T-cell (primary cell): ENCODE measurements around the gene MYBPC2. TPM values are rescaled to one million over a fixed set of nuclear protein-coding genes. Genes with fewer than 3 reads are reported as not detected.
A peak's percentile ranks its signal among the peaks of the same experiment; 100 is the strongest.

Experiments
- ATAC-seq, 4 experiments: fragments of 200-7000 bp in 3 of 4; fragments of 150-1000 bp in 1 of 4; cut with Tn5 transposase; replicated peaks in 1 of 4; 1 replicate in 3 of 4; 2 replicates in 1 of 4; pipeline ENCODE4 v1.10.0; 2021; ENCODE audit warnings: moderate library complexity in 3 of 4, mild to moderate bottlenecking in 2 of 4, moderate number of reproducible peaks in 1 of 4
- CTCF ChIA-PET, 2 donors: fragments of 300-600 bp; sonication (Branson Sonifier 250); formaldehyde crosslinking; loops; one replicate each; lab custom pipeline; 2022; ENCODE audit warnings: antibody characterized with exemption in 2 of 2; lab: Charles Lee
- POLR2A ChIA-PET, 2 donors: fragments of 300-600 bp; sonication (Branson Sonifier 250); formaldehyde crosslinking; loops; one replicate each; lab custom pipeline; 2022; ENCODE audit warnings: antibody characterized with exemption in 2 of 2; lab: Charles Lee
- DNase-seq, 35 experiments: peaks; one replicate each; pipeline versions ENCODE4 v3.0.0 to v3.0.0-alpha.2; 2013 to 2023
- H3K27ac ChIP-seq: one replicate; pipeline ENCODE4 v1.5.1; 2013; ENCODE audit warnings: low read length
- H3K27me3 ChIP-seq, 2 experiments: replicated peaks in 1 of 2; 1 replicate in 1 of 2; 2 replicates in 1 of 2; pipeline versions ENCODE4 v1.6.1 to v1.7.0; 2013; ENCODE audit warnings: low read length in 1 of 2, mixed read lengths in 1 of 2; ENCODE audit not compliant: control insufficient read depth in 2 of 2, insufficient read depth in 2 of 2; ENCODE audit errors: extremely low read depth in 1 of 2
- H3K36me3 ChIP-seq, 2 donors: 1 replicate in 1 of 2; 2 replicates in 1 of 2; pipeline versions ENCODE4 v1.6.1 to v1.7.0; 2013; ENCODE audit warnings: low read length in 1 of 2; ENCODE audit not compliant: control insufficient read depth in 2 of 2, insufficient read depth in 1 of 2; ENCODE audit errors: extremely low read depth in 1 of 2
- H3K4me1 ChIP-seq, 2 experiments: 1 replicate in 1 of 2; 2 replicates in 1 of 2; pipeline versions ENCODE4 v1.6.1 to v1.7.0; 2013; ENCODE audit warnings: low read length in 2 of 2, mixed read lengths in 1 of 2; ENCODE audit not compliant: insufficient read depth in 2 of 2, control insufficient read depth in 1 of 2; ENCODE audit errors: extremely low read depth in 1 of 2
- H3K4me3 ChIP-seq, 2 donors: 1 replicate in 1 of 2; 2 replicates in 1 of 2; pipeline versions ENCODE4 v1.5.1 to v1.7.0; 2013; ENCODE audit warnings: mild to moderate bottlenecking in 2 of 2, low read length in 1 of 2, moderate library complexity in 1 of 2; ENCODE audit not compliant: control insufficient read depth in 1 of 2; ENCODE audit errors: extremely low read depth in 1 of 2
- H3K9me3 ChIP-seq: 2 replicates; pipeline ENCODE4 v1.7.0; 2013
- H3K27ac Mint-ChIP-seq, 2 donors: one replicate each; pipeline ENCODE4 v1.8.0; 2020 to 2021; ENCODE audit warnings: mild to moderate bottlenecking in 2 of 2, mixed read lengths in 2 of 2
- H3K27me3 Mint-ChIP-seq, 2 donors: one replicate each; pipeline ENCODE4 v1.8.0; 2021 to 2022; ENCODE audit warnings: mixed read lengths in 2 of 2
- H3K36me3 Mint-ChIP-seq: one replicate; pipeline ENCODE4 v1.8.0; 2021; ENCODE audit warnings: mixed read lengths
- H3K4me1 Mint-ChIP-seq, 3 donors: one replicate each; pipeline ENCODE4 v1.8.0; 2020 to 2022; ENCODE audit warnings: mixed read lengths in 3 of 3, mild to moderate bottlenecking in 1 of 3
- H3K4me3 Mint-ChIP-seq, 3 donors: one replicate each; pipeline ENCODE4 v1.8.0; 2020 to 2022; ENCODE audit warnings: mild to moderate bottlenecking in 3 of 3, mixed read lengths in 3 of 3, moderate library complexity in 3 of 3
- H3K9me3 Mint-ChIP-seq, 3 donors: one replicate each; pipeline ENCODE4 v1.8.0; 2020 to 2022; ENCODE audit warnings: mixed read lengths in 3 of 3
- WGBS: methylation state at CpG from one replicate; pipeline ENCODE4 v1.1.5; 2013; ENCODE audit warnings: missing lambda C conversion rate; ENCODE audit not compliant: insufficient coverage; 5-methylcytosine and 5-hydroxymethylcytosine counted together
- total RNA-seq, 35 experiments: library from RNA in 6 of 35; stranded (reverse) in 6 of 35; fragments of 120-200 nt in 1 of 35; gene quantifications; one replicate each; pipeline versions ENCODE4 v1.2.1 to v1.2.4 and lab custom pipeline; 2013 to 2026

The MYBPC2 gene
- total RNA-seq, 5 donors from 2014 or later (not counting 1 experiment from before 2014, with no cell fraction given) = 0.28 to 0.38 TPM; not detected in 3

DNA sequence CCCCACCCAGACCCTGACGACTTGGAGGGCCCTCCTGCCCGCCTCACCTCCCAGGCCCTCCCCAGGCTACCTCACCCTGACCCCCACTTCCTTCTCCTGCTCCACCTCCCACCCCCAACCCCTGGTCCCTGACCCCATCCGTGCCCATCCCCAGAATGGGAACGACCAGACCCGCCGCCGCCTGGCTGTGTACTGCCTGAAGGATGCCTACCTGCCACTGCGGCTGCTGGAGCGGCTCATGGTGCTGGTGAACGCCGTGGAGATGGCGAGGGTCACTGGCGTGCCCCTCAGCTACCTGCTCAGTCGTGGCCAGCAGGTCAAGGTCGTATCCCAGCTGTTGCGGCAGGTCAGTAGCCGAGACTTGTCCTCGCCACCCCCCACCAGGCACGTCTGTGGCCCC, 25.9 kb upstream of the MYBPC2 start:
- Histone ChIP-seq H3K4me3 (no peak overlapping the region), H3K27ac (no peak overlapping the region), H3K36me3 (peaks cover 23 to 27% of the 10 kb centered on the region in 2 donors), H3K27me3 (no peaks in the 10 kb centered on the region), H3K4me1 (no peaks in the 10 kb centered on the region), H3K9me3 (no peaks in the 10 kb centered on the region)
- ChIA-PET POLR2A (no interaction called here), CTCF (no interaction called here)
- ATAC-seq (no peak), DNase-seq (no peak)
- WGBS = 97% methylated on average over 19 of the region's 19 CpGs
- no peaks in the 10 kb centered on the region for H3K4me1 Mint-ChIP-seq
- H3K27ac Mint-ChIP-seq = no peak overlapping the region
- H3K27me3 Mint-ChIP-seq = no peaks in the 10 kb centered on the region
- no peaks in the 10 kb centered on the region for H3K9me3 Mint-ChIP-seq
- no peak overlapping the region for H3K4me3 Mint-ChIP-seq
- H3K36me3 Mint-ChIP-seq = peaks cover 22% of the 10 kb centered on the region

DNA sequence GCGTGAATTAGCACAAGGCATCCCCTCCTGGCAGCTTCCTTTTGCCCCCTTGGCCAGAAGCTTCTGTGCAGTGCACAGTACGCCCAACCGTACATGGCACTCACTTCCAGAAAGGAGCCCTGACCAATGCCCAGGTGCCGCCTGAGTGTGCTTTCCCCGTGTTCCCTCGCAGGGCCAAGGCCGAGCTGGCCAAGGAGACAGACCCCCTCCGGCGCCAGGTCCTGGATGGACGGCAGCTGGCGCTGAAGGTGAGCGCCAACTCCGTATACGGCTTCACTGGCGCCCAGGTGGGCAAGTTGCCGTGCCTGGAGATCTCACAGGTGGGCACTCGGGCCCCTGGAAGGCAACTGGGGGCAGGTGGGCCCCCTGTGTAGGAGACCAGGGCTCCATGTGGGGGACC, 23.3 kb upstream of the MYBPC2 start:
- Histone ChIP-seq H3K9me3 (no peaks in the 10 kb centered on the region), H3K4me1 (no peaks in the 10 kb centered on the region), H3K27me3 (no peaks in the 10 kb centered on the region), H3K27ac (no peak overlapping the region), H3K36me3 (peaks cover 15 to 19% of the 10 kb centered on the region in 2 donors), H3K4me3 (no peak overlapping the region)
- Mint-ChIP-seq H3K9me3 (no peaks in the 10 kb centered on the region), H3K27me3 (no peaks in the 10 kb centered on the region), H3K4me3 (no peak overlapping the region), H3K4me1 (no peaks in the 10 kb centered on the region), H3K27ac (no peak overlapping the region), H3K36me3 (peaks cover 12% of the 10 kb centered on the region)
- ChIA-PET CTCF (no interaction called here), POLR2A (no interaction called here)
- ATAC-seq (no peak), DNase-seq (no peak)
- WGBS = 97% methylated on average over 17 of the region's 17 CpGs

DNA sequence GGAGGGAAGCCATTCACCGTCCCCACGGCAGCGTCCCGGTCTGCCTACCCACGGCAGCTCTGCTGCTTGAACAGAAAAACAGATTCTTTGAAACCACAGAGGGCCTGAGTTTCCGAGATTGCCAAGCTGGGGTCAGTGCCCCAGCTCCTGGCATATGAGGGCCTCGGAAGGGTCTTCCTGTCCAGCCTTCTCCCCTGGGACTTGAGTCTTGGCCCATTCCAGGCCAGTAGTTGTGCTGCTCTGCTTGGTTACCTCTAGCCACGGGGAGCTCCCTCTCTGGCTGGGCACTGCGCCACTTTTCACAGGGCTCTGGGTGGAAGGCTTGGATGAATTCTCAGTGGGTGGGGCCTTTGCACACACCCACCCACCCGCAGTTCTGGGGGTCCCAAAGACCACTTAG, 22.6 kb upstream of the MYBPC2 start:
- Mint-ChIP-seq H3K36me3 (peaks cover 12% of the 10 kb centered on the region), H3K4me1 (no peaks in the 10 kb centered on the region), H3K4me3 (no peak overlapping the region), H3K9me3 (no peaks in the 10 kb centered on the region), H3K27ac (peak overlapping the region in 1 of 2 donors; percentile 36), H3K27me3 (no peaks in the 10 kb centered on the region)
- DNase-seq (no peak), ATAC-seq (no peak)
- Histone ChIP-seq H3K9me3 (no peaks in the 10 kb centered on the region), H3K4me3 (no peak overlapping the region), H3K36me3 (peaks cover 15 to 18% of the 10 kb centered on the region in 2 donors), H3K27me3 (no peaks in the 10 kb centered on the region), H3K4me1 (peaks cover 0 to 7% of the 10 kb centered on the region in 2 experiments), H3K27ac (no peak overlapping the region)
- POLR2A ChIA-PET = no interaction called here
- 90% methylated on average over 8 of the region's 10 CpGs for WGBS
- CTCF ChIA-PET = no interaction called here

DNA sequence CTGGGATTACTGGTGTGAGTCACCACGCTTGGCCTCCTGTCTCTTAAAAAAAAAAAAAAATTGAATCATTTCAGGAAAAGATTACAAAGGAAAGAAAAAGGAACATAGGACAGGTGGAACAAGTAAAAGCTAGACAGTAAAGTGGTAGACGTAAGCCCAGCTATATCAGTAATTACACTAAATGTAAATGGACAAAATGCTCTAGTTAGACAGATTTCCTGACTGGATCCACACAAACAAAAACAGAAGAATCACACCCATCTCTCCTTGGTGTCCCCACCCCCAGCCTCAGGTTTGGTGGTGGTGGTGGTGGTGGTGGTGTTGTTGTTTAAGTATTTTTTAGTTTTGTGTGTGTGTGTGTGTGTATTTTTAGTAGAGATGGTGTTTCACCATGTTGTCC, 20.3 kb upstream of the MYBPC2 start:
- peaks cover 9% of the 10 kb centered on the region for H3K36me3 Mint-ChIP-seq
- no CpG with 5 or more reads among the region's 2 CpGs for WGBS
- CTCF ChIA-PET = interaction anchor here in 1 of 2 donors (1.1 kb wide), 1 partner anchor 55 kb away, joined by 3 read pairs; no protein-coding TSS in a partner anchor
- Histone ChIP-seq H3K36me3 (peaks cover 9 to 12% of the 10 kb centered on the region in 2 donors), H3K4me3 (no peak overlapping the region), H3K4me1 (peaks cover 0 to 8% of the 10 kb centered on the region in 2 experiments), H3K9me3 (no peaks in the 10 kb centered on the region), H3K27ac (no peak overlapping the region), H3K27me3 (no peaks in the 10 kb centered on the region)
- H3K27me3 Mint-ChIP-seq = no peaks in the 10 kb centered on the region
- no peaks in the 10 kb centered on the region for H3K4me1 Mint-ChIP-seq
- no peak overlapping the region for H3K4me3 Mint-ChIP-seq
- no peaks in the 10 kb centered on the region for H3K9me3 Mint-ChIP-seq
- no peak for DNase-seq
- no peak for ATAC-seq
- no peak overlapping the region for H3K27ac Mint-ChIP-seq
- POLR2A ChIA-PET = interaction anchor here in 1 of 2 donors (0.6 kb wide), 1 partner anchor 81 kb away, joined by 3 read pairs; no protein-coding TSS in a partner anchor

DNA sequence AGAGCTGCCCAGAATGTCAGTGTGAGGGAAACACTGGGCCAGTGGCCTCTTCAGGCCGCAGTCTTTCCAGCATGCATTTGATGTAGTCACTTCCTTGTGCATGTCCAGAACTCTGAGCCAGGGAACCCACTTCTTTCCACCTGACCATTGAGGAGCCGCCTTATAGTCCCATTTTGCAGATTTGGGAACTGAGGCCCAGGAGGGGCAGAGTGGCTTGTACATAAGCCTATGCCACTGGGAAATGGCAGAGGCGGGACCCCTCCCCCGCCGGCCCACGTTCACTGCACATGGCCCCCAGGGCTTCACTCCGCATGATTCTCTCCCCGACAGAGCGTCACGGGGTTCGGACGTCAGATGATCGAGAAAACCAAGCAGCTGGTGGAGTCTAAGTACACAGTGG, 19.6 kb upstream of the MYBPC2 start:
- Histone ChIP-seq H3K9me3 (no peaks in the 10 kb centered on the region), H3K27me3 (peaks cover 0 to 5% of the 10 kb centered on the region in 2 experiments), H3K36me3 (peaks cover 9 to 12% of the 10 kb centered on the region in 2 donors), H3K4me3 (no peak overlapping the region), H3K4me1 (peaks cover 0 to 8% of the 10 kb centered on the region in 2 experiments), H3K27ac (no peak overlapping the region)
- H3K9me3 Mint-ChIP-seq = no peaks in the 10 kb centered on the region
- no peaks in the 10 kb centered on the region for H3K27me3 Mint-ChIP-seq
- ChIA-PET CTCF (no interaction called here), POLR2A (no interaction called here)
- 95% methylated on average over 10 of the region's 13 CpGs for WGBS
- H3K4me1 Mint-ChIP-seq = no peaks in the 10 kb centered on the region
- H3K4me3 Mint-ChIP-seq = no peak overlapping the region
- no peak for ATAC-seq
- peaks cover 9% of the 10 kb centered on the region for H3K36me3 Mint-ChIP-seq
- no peak overlapping the region for H3K27ac Mint-ChIP-seq
- no peak for DNase-seq

DNA sequence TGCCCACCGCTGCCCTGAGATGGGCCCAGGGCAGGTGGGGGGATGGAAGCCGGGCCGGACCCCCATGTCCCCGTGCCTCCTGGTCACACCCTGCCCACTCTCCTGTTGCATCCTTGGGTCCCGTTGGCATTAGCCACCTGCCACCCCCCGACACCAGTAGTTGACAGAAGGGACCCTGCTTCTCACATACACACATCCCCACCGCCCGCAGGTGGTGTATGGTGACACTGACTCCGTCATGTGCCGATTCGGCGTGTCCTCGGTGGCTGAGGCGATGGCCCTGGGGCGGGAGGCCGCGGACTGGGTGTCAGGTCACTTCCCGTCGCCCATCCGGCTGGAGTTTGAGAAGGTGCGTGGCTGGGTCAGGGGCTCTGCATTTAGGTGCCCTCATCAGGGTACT, 19.2 kb upstream of the MYBPC2 start:
- POLR2A ChIA-PET = no interaction called here
- no peak overlapping the region for H3K27ac Mint-ChIP-seq

More for the DNA sequence above, 19.2 kb upstream of the MYBPC2 start:
- Mint-ChIP-seq H3K4me1 (no peaks in the 10 kb centered on the region), H3K9me3 (no peaks in the 10 kb centered on the region), H3K36me3 (peaks cover 8% of the 10 kb centered on the region), H3K4me3 (no peak overlapping the region), H3K27me3 (peaks cover 0 to 2% of the 10 kb centered on the region in 2 donors)
- Histone ChIP-seq H3K4me3 (no peak overlapping the region), H3K9me3 (no peaks in the 10 kb centered on the region), H3K4me1 (peaks cover 0 to 8% of the 10 kb centered on the region in 2 experiments), H3K27ac (no peak overlapping the region), H3K27me3 (peaks cover 0 to 9% of the 10 kb centered on the region in 2 experiments), H3K36me3 (peaks cover 9 to 11% of the 10 kb centered on the region in 2 donors)
- CTCF ChIA-PET = no interaction called here
- no peak for DNase-seq
- no peak for ATAC-seq
- 98% methylated on average over 21 of the region's 21 CpGs for WGBS
